ENCODE data around the gene ROGDI. TPM values are rescaled to one million over a fixed set of nuclear protein-coding genes. Genes with fewer than 3 reads are reported as not detected.

Gene ROGDI
- total RNA-seq, 4 donors from 2014 or later: 9.8 to 16.1 (median 12.2) TPM

GRCh38 chr16:4803898-4804762, 1.7 kb upstream of the ROGDI start:
- DNase-seq (ENCODE audit: low spot score in 2 of 2): no peak
- Histone ChIP-seq H3K27me3 (no peaks in the 10 kb centered on the region), H3K36me3 (peaks cover 51% of the 10 kb centered on the region), H3K4me3 (no peak overlapping the region), H3K9me3 (no peaks in the 10 kb centered on the region), H3K4me1 (peaks cover 29% of the 10 kb centered on the region), H3K27ac (no peak overlapping the region)
- TF ChIP-seq EP300 (IDR thresholded peaks at IDR 0.05) (no peak), POLR2A (IDR thresholded peaks at IDR 0.05) (no peak), CTCF (IDR thresholded peaks at IDR 0.05) (no peak), POLR2AphosphoS5 (IDR thresholded peaks at IDR 0.05) (no peak)
- 85% methylated on average over 17 of the region's 26 CpGs for WGBS

GRCh38 chr16:4803401-4803844, 990 bp upstream of the ROGDI start:
- WGBS: 50% methylated on average over 8 of the region's 8 CpGs
- Histone ChIP-seq H3K4me3 (peak overlapping the region; percentile 93), H3K27ac (no peak overlapping the region), H3K27me3 (no peaks in the 10 kb centered on the region), H3K36me3 (peaks cover 49% of the 10 kb centered on the region), H3K9me3 (no peaks in the 10 kb centered on the region), H3K4me1 (peaks cover 29% of the 10 kb centered on the region)
- TF ChIP-seq POLR2A (IDR thresholded peaks at IDR 0.05) (no peak), POLR2AphosphoS5 (IDR thresholded peaks at IDR 0.05) (no peak), EP300 (IDR thresholded peaks at IDR 0.05) (no peak), CTCF (IDR thresholded peaks at IDR 0.05) (no peak)
- no peak for DNase-seq (ENCODE audit: low spot score in 2 of 2)

- Histone ChIP-seq H3K4me1 (peaks cover 29% of the 10 kb centered on the region), H3K4me3 (peak overlapping the region; percentile 93), H3K27ac (peak overlapping the region; percentile 82), H3K36me3 (peaks cover 49% of the 10 kb centered on the region), H3K27me3 (no peaks in the 10 kb centered on the region), H3K9me3 (no peaks in the 10 kb centered on the region)
- WGBS: 1% methylated on average over 35 of the region's 59 CpGs
- DNase-seq (ENCODE audit: low spot score in 2 of 2): peak; percentile 93 to 97
- no peak for TF ChIP-seq POLR2AphosphoS5 (IDR thresholded peaks at IDR 0.05)
- no peak for TF ChIP-seq POLR2A (IDR thresholded peaks at IDR 0.05)
- peak in 1 of 2 donors; percentile 26 for TF ChIP-seq CTCF (IDR thresholded peaks at IDR 0.05)
- no peak for TF ChIP-seq EP300 (IDR thresholded peaks at IDR 0.05)
Measured at GRCh38 chr16:4802659-4803287, 340 bp upstream of the ROGDI start.

GRCh38 chr16:4801051-4801961, 1.1 kb downstream of the ROGDI start:
- H3K4me1 ChIP-seq: peaks cover 29% of the 10 kb centered on the region
- H3K36me3 ChIP-seq: peaks cover 45% of the 10 kb centered on the region
- 45% methylated on average over 15 of the region's 29 CpGs for WGBS
- peak overlapping the region; percentile 82 for H3K27ac ChIP-seq
- H3K27me3 ChIP-seq: no peaks in the 10 kb centered on the region
- DNase-seq (ENCODE audit: low spot score in 2 of 2): no peak
- no peaks in the 10 kb centered on the region for H3K9me3 ChIP-seq
- H3K4me3 ChIP-seq: peak overlapping the region; percentile 93
- TF ChIP-seq POLR2AphosphoS5 (IDR thresholded peaks at IDR 0.05) (no peak), EP300 (IDR thresholded peaks at IDR 0.05) (no peak), POLR2A (IDR thresholded peaks at IDR 0.05) (no peak), CTCF (IDR thresholded peaks at IDR 0.05) (no peak)

Measured in suprapubic skin (tissue), 4 donors.